IPS DF 6.9 (cell line): Measurements from ENCODE around the gene ITGB1BP1.

Experiments used
- DNase-seq: peaks from one replicate; pipeline ENCODE4 v3.0.0-alpha.2; 2013; ENCODE audit warnings: low read depth, low spot score
- H3K27ac ChIP-seq: one replicate; pipeline ENCODE4 v1.5.1; 2013; ENCODE audit warnings: low read length, control low read depth
- H3K27me3 ChIP-seq: 2 replicates; pipeline ENCODE4 v1.6.1; 2013; ENCODE audit warnings: mild to moderate bottlenecking, low read length; ENCODE audit not compliant: control insufficient read depth, insufficient read depth
- H3K36me3 ChIP-seq: 2 replicates; pipeline ENCODE4 v1.6.1; 2013; ENCODE audit warnings: low read length; ENCODE audit not compliant: control insufficient read depth, insufficient read depth
- H3K4me1 ChIP-seq: 2 replicates; pipeline ENCODE4 v1.6.1; 2013; ENCODE audit warnings: low read length; ENCODE audit not compliant: control insufficient read depth, insufficient read depth
- H3K4me3 ChIP-seq: 2 replicates; pipeline ENCODE4 v1.5.1; 2013; ENCODE audit warnings: mild to moderate bottlenecking, low read length
- H3K9me3 ChIP-seq: 2 replicates; pipeline ENCODE4 v1.6.1; 2013; ENCODE audit warnings: low read length, inconsistent platforms; ENCODE audit not compliant: control insufficient read depth, insufficient read depth
- WGBS: extraction: QIAGEN DNeasy Blood & Tissue Kit; methylation state at CpG from one replicate; pipeline ENCODE4 v1.1.7; 2013; ENCODE audit warnings: mixed read lengths, missing lambda C conversion rate; ENCODE audit not compliant: insufficient read length, insufficient coverage; 5-methylcytosine and 5-hydroxymethylcytosine counted together

ITGB1BP1 gene

DNA sequence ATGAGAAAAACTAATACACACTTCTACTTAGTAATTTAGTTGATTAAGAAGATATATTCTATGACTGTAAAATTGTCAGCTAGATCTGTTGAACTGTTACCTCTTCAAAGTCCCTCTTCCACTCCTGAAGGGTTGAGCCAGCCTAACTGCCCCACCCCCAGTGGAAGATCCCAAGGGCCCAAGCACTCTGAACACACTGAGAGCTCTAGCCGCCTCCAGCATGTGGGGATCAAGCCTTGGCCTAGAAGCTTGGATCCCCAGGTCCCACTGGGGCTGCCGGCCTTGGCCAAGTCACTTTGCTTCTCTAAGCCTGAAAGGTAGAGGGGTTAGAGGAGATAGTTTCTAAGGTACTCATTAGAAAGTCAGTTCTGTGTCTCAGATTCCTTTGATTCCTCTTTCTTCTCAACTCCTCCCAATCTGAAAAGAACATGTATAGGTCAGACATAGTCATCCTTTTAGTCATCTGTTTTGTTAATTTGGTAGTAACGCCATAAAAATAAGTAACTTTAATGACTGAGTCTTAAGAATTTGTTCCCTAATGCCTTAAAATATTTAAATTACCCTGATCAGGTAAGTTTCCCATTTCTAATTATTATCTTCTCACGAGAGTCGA lies 5.7 kb upstream of the ITGB1BP1 start:
- no CpG with 5 or more reads among the region's 5 CpGs for WGBS
- Histone ChIP-seq H3K27ac (no peak overlapping the region), H3K9me3 (no peaks in the 10 kb centered on the region), H3K36me3 (peaks cover 10% of the 10 kb centered on the region; the same call in 1 of the 2 replicates), H3K4me3 (no peak overlapping the region), H3K27me3 (no peaks in the 10 kb centered on the region), H3K4me1 (no peaks in the 10 kb centered on the region)
- DNase-seq, result no peak

- no peaks in the 10 kb centered on the region for H3K9me3 ChIP-seq
- WGBS, result no CpG with 5 or more reads among the region's 11 CpGs
- H3K4me3 ChIP-seq, result peak overlapping the region; percentile 63; the same call in 1 of the 2 replicates
- no peak overlapping the region for H3K27ac ChIP-seq
- peaks cover 2% of the 10 kb centered on the region; the same call in 1 of the 2 replicates for H3K4me1 ChIP-seq
- no peaks in the 10 kb centered on the region for H3K27me3 ChIP-seq
- H3K36me3 ChIP-seq, result peaks cover 3% of the 10 kb centered on the region; the same call in 1 of the 2 replicates
- no peak for DNase-seq
Measured at GRCh38 chr2:9424447-9425164, 1.3 kb upstream of the ITGB1BP1 start.

- Histone ChIP-seq H3K9me3 (no peaks in the 10 kb centered on the region), H3K27ac (no peak overlapping the region), H3K27me3 (no peaks in the 10 kb centered on the region), H3K4me3 (peak overlapping the region; percentile 63), H3K36me3 (peaks cover under 1% of the 10 kb centered on the region; the same call in 1 of the 2 replicates), H3K4me1 (peaks cover 2% of the 10 kb centered on the region; the same call in 1 of the 2 replicates)
- WGBS, result no CpG with 5 or more reads among the region's 21 CpGs
- DNase-seq, result no peak
Measured at GRCh38 chr2:9423922-9424272, 569 bp upstream of the ITGB1BP1 start.

- DNase-seq, result no peak
- Histone ChIP-seq H3K27me3 (no peaks in the 10 kb centered on the region), H3K4me1 (peaks cover 2% of the 10 kb centered on the region; the same call in 1 of the 2 replicates), H3K4me3 (peak overlapping the region; percentile 63), H3K36me3 (no peaks in the 10 kb centered on the region), H3K27ac (no peak overlapping the region), H3K9me3 (no peaks in the 10 kb centered on the region)
- WGBS, result no CpG with 5 or more reads among the region's 42 CpGs
Measured at GRCh38 chr2:9422321-9423099, 818 bp downstream of the ITGB1BP1 start.

- no peaks in the 10 kb centered on the region; the same call in 1 of the 2 replicates for H3K36me3 ChIP-seq
- WGBS, result no CpG with 5 or more reads among the region's 10 CpGs
- no peak overlapping the region for H3K4me3 ChIP-seq
- no peaks in the 10 kb centered on the region for H3K27me3 ChIP-seq
- H3K4me1 ChIP-seq, result peaks cover 2% of the 10 kb centered on the region; the same call in 1 of the 2 replicates
- H3K9me3 ChIP-seq, result no peaks in the 10 kb centered on the region
- no peak for DNase-seq
- no peak overlapping the region for H3K27ac ChIP-seq
Measured at GRCh38 chr2:9420495-9420894, 2.8 kb downstream of the ITGB1BP1 start.

DNA sequence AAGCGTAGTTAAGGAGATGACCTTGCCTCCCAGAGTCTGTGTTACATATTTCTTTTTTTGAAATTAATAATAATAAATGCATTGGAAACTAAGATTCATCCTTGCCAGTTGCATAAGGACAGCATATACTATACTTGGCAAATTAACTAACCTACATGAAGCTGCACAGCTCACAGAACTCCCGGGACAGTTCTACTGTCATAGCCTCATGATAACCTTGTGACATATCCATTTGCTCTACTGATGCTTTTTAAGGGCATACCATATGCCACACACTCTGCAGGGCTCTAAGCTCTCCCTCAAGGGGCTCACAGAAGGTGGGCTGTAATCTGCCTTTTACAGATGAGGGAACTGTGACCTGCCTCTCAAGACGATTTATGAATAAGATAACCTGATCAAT lies 3.8 kb downstream of the ITGB1BP1 start:
- no CpG with 5 or more reads among the region's 3 CpGs for WGBS
- H3K9me3 ChIP-seq, result no peaks in the 10 kb centered on the region
- H3K4me1 ChIP-seq, result peaks cover 2% of the 10 kb centered on the region; the same call in 1 of the 2 replicates
- H3K4me3 ChIP-seq, result no peak overlapping the region
- no peaks in the 10 kb centered on the region; the same call in 1 of the 2 replicates for H3K36me3 ChIP-seq
- no peaks in the 10 kb centered on the region for H3K27me3 ChIP-seq
- no peak overlapping the region for H3K27ac ChIP-seq
- no peak for DNase-seq

DNA sequence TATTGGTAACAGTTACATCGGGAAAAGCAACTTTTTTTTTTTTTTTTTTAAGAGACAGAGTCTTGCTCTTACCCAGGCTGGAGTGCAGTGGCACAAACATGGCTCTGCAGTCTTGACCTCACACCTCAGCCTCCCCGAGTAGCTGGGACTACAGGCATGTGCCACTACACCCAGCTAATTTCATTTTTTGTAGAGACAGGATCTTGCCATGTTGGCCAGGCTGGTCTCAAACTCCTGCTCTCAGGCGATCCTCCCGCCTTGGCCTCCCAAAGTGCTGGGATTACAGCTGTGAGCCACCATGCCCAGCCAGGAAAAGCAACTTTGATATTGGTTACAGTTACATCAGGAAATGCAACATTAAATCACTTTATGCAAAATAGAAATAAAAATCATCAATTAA lies 4.6 kb downstream of the ITGB1BP1 start:
- WGBS, result no CpG with 5 or more reads among the region's 4 CpGs
- Histone ChIP-seq H3K27me3 (no peaks in the 10 kb centered on the region), H3K27ac (no peak overlapping the region), H3K36me3 (no peaks in the 10 kb centered on the region; the same call in 1 of the 2 replicates), H3K9me3 (no peaks in the 10 kb centered on the region), H3K4me1 (peaks cover 2% of the 10 kb centered on the region; the same call in 1 of the 2 replicates), H3K4me3 (no peak overlapping the region)
- no peak for DNase-seq

- Histone ChIP-seq H3K9me3 (no peaks in the 10 kb centered on the region), H3K27ac (no peak overlapping the region), H3K4me3 (no peak overlapping the region), H3K4me1 (peaks cover 2% of the 10 kb centered on the region; the same call in 1 of the 2 replicates), H3K36me3 (no peaks in the 10 kb centered on the region; the same call in 1 of the 2 replicates), H3K27me3 (no peaks in the 10 kb centered on the region)
- no CpG with 5 or more reads among the region's 3 CpGs for WGBS
- no peak for DNase-seq
Measured at GRCh38 chr2:9417725-9418124, 5.6 kb downstream of the ITGB1BP1 start.

GRCh38 chr2:9416962-9417316 lies 6.4 kb downstream of the ITGB1BP1 start:
- DNase-seq, result no peak
- no CpG with 5 or more reads among the region's 7 CpGs for WGBS
- Histone ChIP-seq H3K27me3 (no peaks in the 10 kb centered on the region), H3K4me1 (no peaks in the 10 kb centered on the region), H3K27ac (no peak overlapping the region), H3K36me3 (no peaks in the 10 kb centered on the region; the same call in 1 of the 2 replicates), H3K9me3 (no peaks in the 10 kb centered on the region), H3K4me3 (no peak overlapping the region)

DNA sequence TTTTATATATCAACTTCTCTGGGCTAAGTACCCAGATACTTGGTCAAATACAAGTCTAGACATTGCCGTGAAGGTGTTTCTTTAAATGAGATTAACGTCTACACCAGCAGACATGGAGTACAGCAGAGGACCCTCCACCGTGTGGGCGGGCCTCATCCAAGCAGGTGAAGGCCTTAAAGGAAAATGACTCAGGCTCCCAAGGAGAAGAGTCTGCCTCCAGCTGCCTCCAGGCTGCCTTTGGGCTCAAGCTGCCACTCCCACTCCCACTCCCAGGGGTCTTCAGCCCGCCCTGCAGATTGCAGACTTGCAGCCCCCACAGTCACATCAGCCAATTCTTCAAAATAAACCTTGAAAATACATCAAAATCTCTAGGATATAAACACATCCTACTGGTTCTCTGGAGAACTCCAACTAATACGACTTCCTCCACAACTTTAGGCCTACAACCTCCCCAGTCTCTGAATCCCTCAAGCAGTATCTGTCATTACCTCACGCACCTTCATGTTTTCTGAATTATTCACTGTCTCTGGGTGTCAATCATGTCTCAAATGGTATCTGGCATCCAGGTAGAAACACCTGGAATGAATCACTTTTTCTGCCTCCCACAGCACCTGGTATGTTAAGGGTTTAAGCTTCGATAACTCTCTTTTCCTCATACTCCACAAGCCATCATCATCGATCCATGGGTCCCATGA lies 6.9 kb downstream of the ITGB1BP1 start:
- no peak overlapping the region for H3K27ac ChIP-seq
- no peaks in the 10 kb centered on the region for H3K27me3 ChIP-seq
- DNase-seq, result no peak
- no CpG with 5 or more reads among the region's 9 CpGs for WGBS
- no peaks in the 10 kb centered on the region; the same call in 1 of the 2 replicates for H3K36me3 ChIP-seq
- H3K4me3 ChIP-seq, result no peak overlapping the region
- no peaks in the 10 kb centered on the region for H3K9me3 ChIP-seq
- no peaks in the 10 kb centered on the region for H3K4me1 ChIP-seq
